ENCODE data around the gene HIVEP2. TPM values are rescaled to one million over a fixed set of nuclear protein-coding genes. Genes with fewer than 3 reads are reported as not detected.

HIVEP2 gene
- total RNA-seq, 1 experiment from 2014 or later: 4.2 TPM

DNA sequence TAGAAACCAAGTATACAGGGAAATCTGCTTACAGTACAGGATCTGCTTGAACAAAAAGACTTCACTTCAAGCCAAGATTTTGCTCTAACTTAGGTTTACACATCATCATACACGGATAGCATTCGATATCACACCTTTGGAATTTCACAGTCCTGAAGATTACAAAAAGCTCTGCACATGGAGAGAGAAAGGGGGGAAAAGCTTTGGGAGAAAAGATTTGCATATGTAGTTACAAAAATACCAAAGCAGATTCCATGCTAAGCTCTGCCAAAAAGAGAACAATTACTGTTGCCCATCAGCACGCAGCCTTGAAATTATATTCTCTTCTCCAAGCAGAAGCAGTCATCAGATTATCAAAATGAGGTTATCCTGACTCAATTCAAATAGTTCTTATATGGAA is 62.0 kb downstream of the HIVEP2 start:
- no peak for DNase-seq
- Mint-ChIP-seq H3K27ac (peak overlapping the region in 1 of 3 experiments; percentile 60; a peak in 3 of 7 replicates), H3K4me3 (no peak overlapping the region), H3K4me1 (peaks cover 32 to 38% of the 10 kb centered on the region in 2 experiments), H3K36me3 (ENCODE audit: insufficient read depth in 1 of 3, low read depth in 3 of 3) (no peaks in the 10 kb centered on the region), H3K9me3 (no peaks in the 10 kb centered on the region), H3K27me3 (ENCODE audit: low read depth) (no peaks in the 10 kb centered on the region)
- H2AFZ ChIP-seq (ENCODE audit: low read length): no peak overlapping the region
- H3K23ac ChIP-seq (ENCODE audit: insufficient read length, low read depth, low read length): no peak overlapping the region
- no peaks in the 10 kb centered on the region for H3K79me2 ChIP-seq (ENCODE audit: insufficient read depth, low read length)
- H3K4me2 ChIP-seq (ENCODE audit: insufficient read depth, insufficient read length, low read length): no peak overlapping the region
- no peak overlapping the region for H2BK15ac ChIP-seq (ENCODE audit: low read depth, low read length)
- no peak overlapping the region for H3K27ac ChIP-seq (ENCODE audit: insufficient read length, low read depth, low read length)
- no peak overlapping the region for H2BK5ac ChIP-seq (ENCODE audit: insufficient read length, low read length)
- H3K18ac ChIP-seq (ENCODE audit: insufficient read length, low read depth, low read length): no peak overlapping the region
- H3K23me2 ChIP-seq (ENCODE audit: insufficient read length, low read depth, low read length, poor library complexity, severe bottlenecking): no peaks in the 10 kb centered on the region
- peaks cover 5% of the 10 kb centered on the region; the same call in 1 of the 2 replicates for H3K4me1 ChIP-seq (ENCODE audit: insufficient read depth, low read length)
- no peaks in the 10 kb centered on the region for H3K79me1 ChIP-seq (ENCODE audit: insufficient read depth, low read depth, low read length, poor library complexity, severe bottlenecking)
- H3T11ph ChIP-seq (ENCODE audit: low read length): peak overlapping the region; percentile 57
- no peak overlapping the region for H2BK120ac ChIP-seq (ENCODE audit: low read depth, low read length, poor library complexity, severe bottlenecking)
- no peak overlapping the region for H3K56ac ChIP-seq (ENCODE audit: insufficient read length, low read depth, low read length)
- H3K4ac ChIP-seq (ENCODE audit: low read depth, low read length): no peak overlapping the region
- H4K20me1 ChIP-seq (ENCODE audit: control insufficient read depth, insufficient read depth, insufficient read length): no peaks in the 10 kb centered on the region
- H4K8ac ChIP-seq (replicated peaks; ENCODE audit: insufficient read length, low read depth, low read length): no peak overlapping the region
- no peak overlapping the region for H3K9ac ChIP-seq (ENCODE audit: extremely low read depth, insufficient read length, low read length)
- no peak overlapping the region for H2BK20ac ChIP-seq (ENCODE audit: low read depth, low read length, poor library complexity, severe bottlenecking)
- H4K91ac ChIP-seq (ENCODE audit: insufficient read length, low read depth, low read length): no peak overlapping the region
- TF ChIP-seq, protein P1, sequence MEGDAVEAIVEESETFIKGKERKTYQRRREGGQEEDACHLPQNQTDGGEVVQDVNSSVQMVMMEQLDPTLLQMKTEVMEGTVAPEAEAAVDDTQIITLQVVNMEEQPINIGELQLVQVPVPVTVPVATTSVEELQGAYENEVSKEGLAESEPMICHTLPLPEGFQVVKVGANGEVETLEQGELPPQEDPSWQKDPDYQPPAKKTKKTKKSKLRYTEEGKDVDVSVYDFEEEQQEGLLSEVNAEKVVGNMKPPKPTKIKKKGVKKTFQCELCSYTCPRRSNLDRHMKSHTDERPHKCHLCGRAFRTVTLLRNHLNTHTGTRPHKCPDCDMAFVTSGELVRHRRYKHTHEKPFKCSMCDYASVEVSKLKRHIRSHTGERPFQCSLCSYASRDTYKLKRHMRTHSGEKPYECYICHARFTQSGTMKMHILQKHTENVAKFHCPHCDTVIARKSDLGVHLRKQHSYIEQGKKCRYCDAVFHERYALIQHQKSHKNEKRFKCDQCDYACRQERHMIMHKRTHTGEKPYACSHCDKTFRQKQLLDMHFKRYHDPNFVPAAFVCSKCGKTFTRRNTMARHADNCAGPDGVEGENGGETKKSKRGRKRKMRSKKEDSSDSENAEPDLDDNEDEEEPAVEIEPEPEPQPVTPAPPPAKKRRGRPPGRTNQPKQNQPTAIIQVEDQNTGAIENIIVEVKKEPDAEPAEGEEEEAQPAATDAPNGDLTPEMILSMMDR (conservative IDR thresholded peaks at IDR 0.05): no peak
- no peaks in the 10 kb centered on the region for H3K9me3 ChIP-seq (ENCODE audit: control insufficient read depth, low read depth, low read length)
- WGBS (ENCODE audit: extremely low coverage, insufficient read length, low lambda C conversion rate): no CpG with 5 or more reads among the region's 3 CpGs
- no peaks in the 10 kb centered on the region for H3K27me3 ChIP-seq (ENCODE audit: insufficient read depth, low read length)
- H2AK5ac ChIP-seq (ENCODE audit: insufficient read length, low read length): no peak overlapping the region
- no peak overlapping the region; the same call in 1 of the 2 replicates for H3K14ac ChIP-seq (ENCODE audit: insufficient read depth, low read length)
- H4K5ac ChIP-seq (ENCODE audit: insufficient read length, low read depth, low read length): no peak overlapping the region
- no peak overlapping the region for H2BK12ac ChIP-seq (ENCODE audit: insufficient read length, low read depth, low read length)
